ENCODE results near the gene SUPT16H.

GRCh38 chr14:21373980-21374379, 9.8 kb downstream of the SUPT16H start:
- TF ChIP-seq POLR2AphosphoS5 (IDR thresholded peaks at IDR 0.05; ENCODE audit: low read depth, low read length) (no peak), CTCF (IDR thresholded peaks at IDR 0.05) (no peak), SMC3 (IDR thresholded peaks at IDR 0.05; ENCODE audit: low read depth, low read length) (no peak), MEF2A (IDR thresholded peaks at IDR 0.05; ENCODE audit: borderline replicate concordance, low read depth) (no peak), USF2 (IDR thresholded peaks at IDR 0.05; ENCODE audit: borderline replicate concordance, low read depth, low read length) (no peak), REST (IDR thresholded peaks at IDR 0.05; ENCODE audit: low read depth, low read length) (no peak), MXI1 (IDR thresholded peaks at IDR 0.05; ENCODE audit: low read depth, low read length) (no peak), JUND (IDR thresholded peaks at IDR 0.05) (no peak)
